Measurements from ENCODE around the gene FAF1. TPM values are rescaled to one million over a fixed set of nuclear protein-coding genes. Genes with fewer than 3 reads are reported as not detected.

The FAF1 gene
- total and polyA plus RNA-seq, 9 of the 15 experiments (the other 6 are each of a cell fraction or from before 2014, with no cell fraction given) = 48.7 to 225 (median 118) TPM

DNA sequence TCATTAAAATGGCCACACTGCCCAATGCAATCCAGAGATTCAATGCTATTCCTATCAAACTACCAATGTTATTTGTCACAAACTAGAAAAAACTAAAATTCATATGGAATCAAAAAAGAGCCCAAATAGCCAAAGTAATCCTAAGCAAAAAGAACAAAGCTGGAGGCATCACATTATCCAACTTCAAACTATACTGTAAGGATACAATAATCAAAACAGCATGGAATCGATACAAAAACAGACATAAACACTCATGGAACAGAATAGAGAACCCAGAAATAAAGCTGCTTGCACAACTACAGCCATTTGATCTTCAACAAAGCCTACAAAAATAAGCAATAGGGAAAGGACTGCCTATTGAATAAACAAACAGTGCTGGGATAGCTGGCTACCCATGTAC lies 100.4 kb downstream of the FAF1 start (continued):
- TF ChIP-seq, protein P1, sequence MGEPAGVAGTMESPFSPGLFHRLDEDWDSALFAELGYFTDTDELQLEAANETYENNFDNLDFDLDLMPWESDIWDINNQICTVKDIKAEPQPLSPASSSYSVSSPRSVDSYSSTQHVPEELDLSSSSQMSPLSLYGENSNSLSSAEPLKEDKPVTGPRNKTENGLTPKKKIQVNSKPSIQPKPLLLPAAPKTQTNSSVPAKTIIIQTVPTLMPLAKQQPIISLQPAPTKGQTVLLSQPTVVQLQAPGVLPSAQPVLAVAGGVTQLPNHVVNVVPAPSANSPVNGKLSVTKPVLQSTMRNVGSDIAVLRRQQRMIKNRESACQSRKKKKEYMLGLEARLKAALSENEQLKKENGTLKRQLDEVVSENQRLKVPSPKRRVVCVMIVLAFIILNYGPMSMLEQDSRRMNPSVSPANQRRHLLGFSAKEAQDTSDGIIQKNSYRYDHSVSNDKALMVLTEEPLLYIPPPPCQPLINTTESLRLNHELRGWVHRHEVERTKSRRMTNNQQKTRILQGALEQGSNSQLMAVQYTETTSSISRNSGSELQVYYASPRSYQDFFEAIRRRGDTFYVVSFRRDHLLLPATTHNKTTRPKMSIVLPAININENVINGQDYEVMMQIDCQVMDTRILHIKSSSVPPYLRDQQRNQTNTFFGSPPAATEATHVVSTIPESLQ (CRISPR knock-in tag; IDR thresholded peaks at IDR 0.05) = no peak
- TF ChIP-seq ZNF253 (CRISPR knock-in tag; conservative IDR thresholded peaks at IDR 0.05) (no peak), RBM25 (IDR thresholded peaks at IDR 0.05; ENCODE audit: low read depth, low read length, severe bottlenecking) (no peak)

GRCh38 chr1:50858761-50859160 lies 101.3 kb downstream of the FAF1 start:
- BruUV-seq (replicated peaks) = no TSS peak
- peaks cover 75% of the 10 kb centered on the region for H3K79me2 ChIP-seq (ENCODE audit: control insufficient read depth, insufficient read depth, low read length)
- 93% methylated on average over 1 of the region's 1 CpG for WGBS (ENCODE audit: insufficient coverage, low coverage, missing lambda C conversion rate)
- DNase-seq (ENCODE audit: extremely low read depth in 1 of 4, low spot score in 3 of 4) (no peak), ATAC-seq (no peak), FAIRE-seq (no peak)
- no peak overlapping the region for H2AFZ ChIP-seq (ENCODE audit: low read depth, low read length)
- no peak overlapping the region for H3K4me2 ChIP-seq (ENCODE audit: insufficient read depth, low read length)
- CTCF ChIA-PET (ENCODE audit: low intra/inter-chr PET ratio) = no interaction called here
- no peaks in the 10 kb centered on the region for H3K9me1 ChIP-seq (ENCODE audit: control insufficient read depth, insufficient read depth, low read length)
- intact Hi-C loops (cut with micrococcal nuclease) = no loop called here
- H3K4me3 ChIP-seq = no peak overlapping the region
- in situ Hi-C loops (cut with MboI) = no loop called here
- no peaks in the 10 kb centered on the region for H4K20me1 ChIP-seq (replicated peaks; ENCODE audit: control insufficient read depth, insufficient read depth, low read length)
- no peak overlapping the region for H3K9ac ChIP-seq (ENCODE audit: insufficient read depth in 1 of 2, low read depth in 2 of 2, low read length in 2 of 2)
- 0 out of 2 replicates have a peak, but pooled peaks cover 1% of the 10 kb centered on the region for H3K9me3 ChIP-seq (replicated peaks; ENCODE audit: control insufficient read depth, insufficient read depth, low read depth, low read length)
- POLR2A ChIA-PET = interaction anchor here (0.7 kb wide), 1 partner anchor 119 kb away, joined by 3 read pairs; no protein-coding TSS in a partner anchor
- no peak overlapping the region for H3K27ac ChIP-seq (ENCODE audit: extremely low read depth, low read depth, low read length)
- H3K4me1 ChIP-seq (replicated peaks in 1 of 2; ENCODE audit: control insufficient read depth in 2 of 2, insufficient read depth in 2 of 2, low read length in 2 of 2) = no peaks in the 10 kb centered on the region
- peaks cover 18% of the 10 kb centered on the region; the same call in 2 of the 3 replicates for H3K36me3 ChIP-seq (ENCODE audit: control insufficient read depth, insufficient read depth, low read length)
- no peaks in the 10 kb centered on the region for H3K27me3 ChIP-seq (ENCODE audit: control insufficient read depth in 2 of 2, insufficient read depth in 2 of 2, low read length in 2 of 2)
- TF ChIP-seq, protein P2, sequence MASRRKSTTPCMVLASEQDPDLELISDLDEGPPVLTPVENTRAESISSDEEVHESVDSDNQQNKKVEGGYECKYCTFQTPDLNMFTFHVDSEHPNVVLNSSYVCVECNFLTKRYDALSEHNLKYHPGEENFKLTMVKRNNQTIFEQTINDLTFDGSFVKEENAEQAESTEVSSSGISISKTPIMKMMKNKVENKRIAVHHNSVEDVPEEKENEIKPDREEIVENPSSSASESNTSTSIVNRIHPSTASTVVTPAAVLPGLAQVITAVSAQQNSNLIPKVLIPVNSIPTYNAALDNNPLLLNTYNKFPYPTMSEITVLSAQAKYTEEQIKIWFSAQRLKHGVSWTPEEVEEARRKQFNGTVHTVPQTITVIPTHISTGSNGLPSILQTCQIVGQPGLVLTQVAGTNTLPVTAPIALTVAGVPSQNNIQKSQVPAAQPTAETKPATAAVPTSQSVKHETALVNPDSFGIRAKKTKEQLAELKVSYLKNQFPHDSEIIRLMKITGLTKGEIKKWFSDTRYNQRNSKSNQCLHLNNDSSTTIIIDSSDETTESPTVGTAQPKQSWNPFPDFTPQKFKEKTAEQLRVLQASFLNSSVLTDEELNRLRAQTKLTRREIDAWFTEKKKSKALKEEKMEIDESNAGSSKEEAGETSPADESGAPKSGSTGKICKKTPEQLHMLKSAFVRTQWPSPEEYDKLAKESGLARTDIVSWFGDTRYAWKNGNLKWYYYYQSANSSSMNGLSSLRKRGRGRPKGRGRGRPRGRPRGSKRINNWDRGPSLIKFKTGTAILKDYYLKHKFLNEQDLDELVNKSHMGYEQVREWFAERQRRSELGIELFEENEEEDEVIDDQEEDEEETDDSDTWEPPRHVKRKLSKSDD (conservative IDR thresholded peaks at IDR 0.05; ENCODE audit: low read length) = no peak
- no peak for TF ChIP-seq MTA3 (IDR thresholded peaks at IDR 0.05; ENCODE audit: borderline replicate concordance)
- no peak for TF ChIP-seq TCFL5 (CRISPR knock-in tag; conservative IDR thresholded peaks at IDR 0.05)
- no peak for TF ChIP-seq FOXK1 (CRISPR knock-in tag; IDR thresholded peaks at IDR 0.05; ENCODE audit: borderline replicate concordance)
- no peak for TF ChIP-seq XRCC3 (IDR thresholded peaks at IDR 0.05)
- TF ChIP-seq, protein P3, sequence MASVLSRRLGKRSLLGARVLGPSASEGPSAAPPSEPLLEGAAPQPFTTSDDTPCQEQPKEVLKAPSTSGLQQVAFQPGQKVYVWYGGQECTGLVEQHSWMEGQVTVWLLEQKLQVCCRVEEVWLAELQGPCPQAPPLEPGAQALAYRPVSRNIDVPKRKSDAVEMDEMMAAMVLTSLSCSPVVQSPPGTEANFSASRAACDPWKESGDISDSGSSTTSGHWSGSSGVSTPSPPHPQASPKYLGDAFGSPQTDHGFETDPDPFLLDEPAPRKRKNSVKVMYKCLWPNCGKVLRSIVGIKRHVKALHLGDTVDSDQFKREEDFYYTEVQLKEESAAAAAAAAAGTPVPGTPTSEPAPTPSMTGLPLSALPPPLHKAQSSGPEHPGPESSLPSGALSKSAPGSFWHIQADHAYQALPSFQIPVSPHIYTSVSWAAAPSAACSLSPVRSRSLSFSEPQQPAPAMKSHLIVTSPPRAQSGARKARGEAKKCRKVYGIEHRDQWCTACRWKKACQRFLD (CRISPR knock-in tag; IDR thresholded peaks at IDR 0.05) = no peak
- TF ChIP-seq, protein P4, sequence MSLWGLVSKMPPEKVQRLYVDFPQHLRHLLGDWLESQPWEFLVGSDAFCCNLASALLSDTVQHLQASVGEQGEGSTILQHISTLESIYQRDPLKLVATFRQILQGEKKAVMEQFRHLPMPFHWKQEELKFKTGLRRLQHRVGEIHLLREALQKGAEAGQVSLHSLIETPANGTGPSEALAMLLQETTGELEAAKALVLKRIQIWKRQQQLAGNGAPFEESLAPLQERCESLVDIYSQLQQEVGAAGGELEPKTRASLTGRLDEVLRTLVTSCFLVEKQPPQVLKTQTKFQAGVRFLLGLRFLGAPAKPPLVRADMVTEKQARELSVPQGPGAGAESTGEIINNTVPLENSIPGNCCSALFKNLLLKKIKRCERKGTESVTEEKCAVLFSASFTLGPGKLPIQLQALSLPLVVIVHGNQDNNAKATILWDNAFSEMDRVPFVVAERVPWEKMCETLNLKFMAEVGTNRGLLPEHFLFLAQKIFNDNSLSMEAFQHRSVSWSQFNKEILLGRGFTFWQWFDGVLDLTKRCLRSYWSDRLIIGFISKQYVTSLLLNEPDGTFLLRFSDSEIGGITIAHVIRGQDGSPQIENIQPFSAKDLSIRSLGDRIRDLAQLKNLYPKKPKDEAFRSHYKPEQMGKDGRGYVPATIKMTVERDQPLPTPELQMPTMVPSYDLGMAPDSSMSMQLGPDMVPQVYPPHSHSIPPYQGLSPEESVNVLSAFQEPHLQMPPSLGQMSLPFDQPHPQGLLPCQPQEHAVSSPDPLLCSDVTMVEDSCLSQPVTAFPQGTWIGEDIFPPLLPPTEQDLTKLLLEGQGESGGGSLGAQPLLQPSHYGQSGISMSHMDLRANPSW (CRISPR knock-in tag; IDR thresholded peaks at IDR 0.05) = no peak
- no peak for TF ChIP-seq STAT5B (CRISPR knock-in tag; IDR thresholded peaks at IDR 0.05)

Data from K562 (cell line).